Mononuclear cell (primary cell): ENCODE data around the gene ARHGAP10. TPM values are rescaled to one million over a fixed set of nuclear protein-coding genes. Genes with fewer than 3 reads are reported as not detected.

Source experiments
- H3K27me3 ChIP-seq: 2 replicates; pipeline ENCODE4 v1.6.0; 2011; ENCODE audit warnings: low read length, control low read depth; ENCODE audit not compliant: insufficient read depth
- H3K4me1 ChIP-seq: 2 replicates; pipeline ENCODE4 v1.5.1; 2011; ENCODE audit warnings: mild to moderate bottlenecking, low read length, control low read depth; ENCODE audit not compliant: insufficient read depth
- H3K4me3 ChIP-seq: 2 replicates; pipeline ENCODE4 v1.5.1; 2011; ENCODE audit warnings: mild to moderate bottlenecking, low read length, moderate library complexity
- H3K9me3 ChIP-seq: 2 replicates; pipeline ENCODE4 v1.5.1; 2011; ENCODE audit warnings: low read depth, mild to moderate bottlenecking, control low read depth, low read length
- total RNA-seq: library from RNA; depleted of rRNA; stranded (reverse); fragments of >200 nt; gene quantifications from one replicate; pipeline ENCODE4 v1.2.3, GENCODE V29; 2012

Gene ARHGAP10
- total RNA-seq, 1 donor = 10.6 TPM

GRCh38 chr4:147741190-147741788 lies 9.4 kb downstream of the ARHGAP10 start:
- no peak overlapping the region for H3K4me3 ChIP-seq
- peaks cover 7% of the 10 kb centered on the region for H3K4me1 ChIP-seq
- no peaks in the 10 kb centered on the region for H3K9me3 ChIP-seq
- no peaks in the 10 kb centered on the region for H3K27me3 ChIP-seq

GRCh38 chr4:147747787-147748454 lies 16.0 kb downstream of the ARHGAP10 start:
- Histone ChIP-seq H3K27me3 (no peaks in the 10 kb centered on the region), H3K4me1 (no peaks in the 10 kb centered on the region), H3K4me3 (no peak overlapping the region), H3K9me3 (no peaks in the 10 kb centered on the region)

GRCh38 chr4:147749811-147750321 lies 18.0 kb downstream of the ARHGAP10 start:
- H3K4me1 ChIP-seq = no peaks in the 10 kb centered on the region
- no peak overlapping the region for H3K4me3 ChIP-seq
- H3K9me3 ChIP-seq = no peaks in the 10 kb centered on the region
- no peaks in the 10 kb centered on the region for H3K27me3 ChIP-seq

- Histone ChIP-seq H3K27me3 (no peaks in the 10 kb centered on the region), H3K4me1 (no peaks in the 10 kb centered on the region), H3K4me3 (no peak overlapping the region), H3K9me3 (no peaks in the 10 kb centered on the region)
These were observed 21.2 kb downstream of the ARHGAP10 start for GRCh38 chr4:147753047-147753446.

- H3K4me3 ChIP-seq = no peak overlapping the region
- H3K9me3 ChIP-seq = no peaks in the 10 kb centered on the region
- no peaks in the 10 kb centered on the region for H3K27me3 ChIP-seq
- no peaks in the 10 kb centered on the region for H3K4me1 ChIP-seq
These were observed 22.2 kb downstream of the ARHGAP10 start for GRCh38 chr4:147754037-147754445.

GRCh38 chr4:147755561-147756295 lies 23.8 kb downstream of the ARHGAP10 start:
- H3K27me3 ChIP-seq = no peaks in the 10 kb centered on the region
- no peaks in the 10 kb centered on the region for H3K9me3 ChIP-seq
- H3K4me1 ChIP-seq = no peaks in the 10 kb centered on the region
- no peak overlapping the region for H3K4me3 ChIP-seq

GRCh38 chr4:147756417-147756816 lies 24.5 kb downstream of the ARHGAP10 start:
- no peaks in the 10 kb centered on the region for H3K4me1 ChIP-seq
- H3K4me3 ChIP-seq = no peak overlapping the region
- H3K27me3 ChIP-seq = no peaks in the 10 kb centered on the region
- no peaks in the 10 kb centered on the region for H3K9me3 ChIP-seq

- Histone ChIP-seq H3K4me1 (no peaks in the 10 kb centered on the region), H3K27me3 (no peaks in the 10 kb centered on the region), H3K4me3 (no peak overlapping the region), H3K9me3 (no peaks in the 10 kb centered on the region)
These were observed 28.3 kb downstream of the ARHGAP10 start for GRCh38 chr4:147760176-147760575.

GRCh38 chr4:147760695-147761094 lies 28.8 kb downstream of the ARHGAP10 start:
- no peaks in the 10 kb centered on the region for H3K4me1 ChIP-seq
- H3K27me3 ChIP-seq = no peaks in the 10 kb centered on the region
- no peaks in the 10 kb centered on the region for H3K9me3 ChIP-seq
- no peak overlapping the region for H3K4me3 ChIP-seq

- Histone ChIP-seq H3K27me3 (no peaks in the 10 kb centered on the region), H3K4me1 (no peaks in the 10 kb centered on the region), H3K9me3 (no peaks in the 10 kb centered on the region)
These were observed 29.5 kb downstream of the ARHGAP10 start for GRCh38 chr4:147761218-147761883.

GRCh38 chr4:147764337-147764736 lies 32.4 kb downstream of the ARHGAP10 start:
- Histone ChIP-seq H3K27me3 (no peaks in the 10 kb centered on the region), H3K4me3 (no peak overlapping the region), H3K9me3 (no peaks in the 10 kb centered on the region), H3K4me1 (peaks cover 7% of the 10 kb centered on the region)

More at GRCh38 chr4:147761218-147761883, 29.5 kb downstream of the ARHGAP10 start:
- H3K4me3 ChIP-seq = no peak overlapping the region

- no peaks in the 10 kb centered on the region for H3K27me3 ChIP-seq
- H3K4me1 ChIP-seq = peaks cover 7% of the 10 kb centered on the region
- H3K9me3 ChIP-seq = no peaks in the 10 kb centered on the region
- no peak overlapping the region for H3K4me3 ChIP-seq
These were observed 33.2 kb downstream of the ARHGAP10 start for GRCh38 chr4:147765121-147765529.

GRCh38 chr4:147768113-147768512 lies 36.2 kb downstream of the ARHGAP10 start:
- no peaks in the 10 kb centered on the region for H3K27me3 ChIP-seq

GRCh38 chr4:147769386-147769785 lies 37.5 kb downstream of the ARHGAP10 start:
- H3K4me3 ChIP-seq = no peak overlapping the region

More at GRCh38 chr4:147768113-147768512, 36.2 kb downstream of the ARHGAP10 start:
- peaks cover 7% of the 10 kb centered on the region for H3K4me1 ChIP-seq
- no peak overlapping the region for H3K4me3 ChIP-seq
- H3K9me3 ChIP-seq = no peaks in the 10 kb centered on the region

GRCh38 chr4:147770831-147771230 lies 38.9 kb downstream of the ARHGAP10 start:
- H3K27me3 ChIP-seq = no peaks in the 10 kb centered on the region
- H3K4me1 ChIP-seq = peaks cover 7% of the 10 kb centered on the region
- H3K9me3 ChIP-seq = no peaks in the 10 kb centered on the region
- no peak overlapping the region for H3K4me3 ChIP-seq

More at GRCh38 chr4:147769386-147769785, 37.5 kb downstream of the ARHGAP10 start:
- Histone ChIP-seq H3K9me3 (no peaks in the 10 kb centered on the region), H3K27me3 (no peaks in the 10 kb centered on the region), H3K4me1 (peaks cover 7% of the 10 kb centered on the region)
